ENCODE results near the gene QDPR. TPM values are rescaled to one million over a fixed set of nuclear protein-coding genes. Genes with fewer than 3 reads are reported as not detected.

The QDPR gene
- total RNA-seq, 2 donors from 2014 or later = 11.4 to 18.9 TPM

- Histone ChIP-seq H3K9me3 (no peaks in the 10 kb centered on the region), H3K36me3 (no peaks in the 10 kb centered on the region), H3K27ac (no peak overlapping the region), H3K4me1 (replicated peaks) (no peaks in the 10 kb centered on the region), H3K4me3 (no peak overlapping the region), H3K27me3 (replicated peaks; ENCODE audit: insufficient read depth) (no peaks in the 10 kb centered on the region)
- WGBS = 83% methylated on average over 10 of the region's 10 CpGs
- no peak for DNase-seq (ENCODE audit: low spot score)
- TF ChIP-seq POLR2AphosphoS5 (IDR thresholded peaks at IDR 0.05) (no peak), POLR2A (IDR thresholded peaks at IDR 0.05) (no peak)
- TF ChIP-seq, protein P1, sequence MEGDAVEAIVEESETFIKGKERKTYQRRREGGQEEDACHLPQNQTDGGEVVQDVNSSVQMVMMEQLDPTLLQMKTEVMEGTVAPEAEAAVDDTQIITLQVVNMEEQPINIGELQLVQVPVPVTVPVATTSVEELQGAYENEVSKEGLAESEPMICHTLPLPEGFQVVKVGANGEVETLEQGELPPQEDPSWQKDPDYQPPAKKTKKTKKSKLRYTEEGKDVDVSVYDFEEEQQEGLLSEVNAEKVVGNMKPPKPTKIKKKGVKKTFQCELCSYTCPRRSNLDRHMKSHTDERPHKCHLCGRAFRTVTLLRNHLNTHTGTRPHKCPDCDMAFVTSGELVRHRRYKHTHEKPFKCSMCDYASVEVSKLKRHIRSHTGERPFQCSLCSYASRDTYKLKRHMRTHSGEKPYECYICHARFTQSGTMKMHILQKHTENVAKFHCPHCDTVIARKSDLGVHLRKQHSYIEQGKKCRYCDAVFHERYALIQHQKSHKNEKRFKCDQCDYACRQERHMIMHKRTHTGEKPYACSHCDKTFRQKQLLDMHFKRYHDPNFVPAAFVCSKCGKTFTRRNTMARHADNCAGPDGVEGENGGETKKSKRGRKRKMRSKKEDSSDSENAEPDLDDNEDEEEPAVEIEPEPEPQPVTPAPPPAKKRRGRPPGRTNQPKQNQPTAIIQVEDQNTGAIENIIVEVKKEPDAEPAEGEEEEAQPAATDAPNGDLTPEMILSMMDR (IDR thresholded peaks at IDR 0.05) = no peak
- intact Hi-C loops (cut with DNase I) = no loop called here
Measured at GRCh38 chr4:17494258-17495190, 17.4 kb downstream of the QDPR start.

- no peaks in the 10 kb centered on the region for H3K4me1 ChIP-seq (replicated peaks)
- H3K4me3 ChIP-seq = no peak overlapping the region
- H3K36me3 ChIP-seq = peaks cover 0 to 5% of the 10 kb centered on the region in 2 donors
- 78% methylated on average over 4 of the region's 4 CpGs for WGBS
- DNase-seq (ENCODE audit: low spot score) = no peak
- H3K27ac ChIP-seq = no peak overlapping the region
- intact Hi-C loops (cut with DNase I) = no loop called here
- no peaks in the 10 kb centered on the region for H3K27me3 ChIP-seq (replicated peaks; ENCODE audit: insufficient read depth)
- TF ChIP-seq POLR2A (IDR thresholded peaks at IDR 0.05) = no peak
- TF ChIP-seq, protein P1 (IDR thresholded peaks at IDR 0.05) = no peak
- no peak for TF ChIP-seq POLR2AphosphoS5 (IDR thresholded peaks at IDR 0.05)
- no peaks in the 10 kb centered on the region for H3K9me3 ChIP-seq
Measured at GRCh38 chr4:17493619-17494018, 18.3 kb downstream of the QDPR start.

DNA sequence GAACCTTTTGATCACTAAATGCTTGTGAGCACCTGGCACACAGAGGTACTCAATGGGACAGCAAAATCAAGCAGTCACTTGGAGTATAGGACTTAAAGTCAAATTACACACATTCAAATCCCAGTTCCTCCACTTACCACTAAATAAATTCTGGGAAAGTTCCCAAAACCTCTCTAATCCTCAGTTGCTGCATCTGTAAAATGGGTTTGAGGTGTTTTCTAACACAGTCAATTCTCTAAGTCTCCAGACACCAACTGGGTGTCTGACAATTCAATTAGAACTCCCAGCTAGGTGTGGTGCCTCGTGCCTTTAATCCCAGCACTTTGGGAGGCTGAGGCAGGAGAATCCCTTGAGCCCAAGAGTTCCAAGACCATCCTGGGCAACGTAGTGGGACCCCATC is 19.0 kb downstream of the QDPR start:
- no peaks in the 10 kb centered on the region for H3K9me3 ChIP-seq
- DNase-seq (ENCODE audit: low spot score) = no peak
- no peaks in the 10 kb centered on the region for H3K4me1 ChIP-seq (replicated peaks)
- TF ChIP-seq POLR2AphosphoS5 (IDR thresholded peaks at IDR 0.05) (no peak), POLR2A (IDR thresholded peaks at IDR 0.05) (no peak)
- TF ChIP-seq, protein P1 (IDR thresholded peaks at IDR 0.05) = no peak
- H3K36me3 ChIP-seq = peaks cover 0 to 5% of the 10 kb centered on the region in 2 donors
- 100% methylated on average over 2 of the region's 2 CpGs for WGBS
- no peaks in the 10 kb centered on the region for H3K27me3 ChIP-seq (replicated peaks; ENCODE audit: insufficient read depth)
- intact Hi-C loops (cut with DNase I) = no loop called here
- H3K27ac ChIP-seq = no peak overlapping the region
- H3K4me3 ChIP-seq = no peak overlapping the region

DNA sequence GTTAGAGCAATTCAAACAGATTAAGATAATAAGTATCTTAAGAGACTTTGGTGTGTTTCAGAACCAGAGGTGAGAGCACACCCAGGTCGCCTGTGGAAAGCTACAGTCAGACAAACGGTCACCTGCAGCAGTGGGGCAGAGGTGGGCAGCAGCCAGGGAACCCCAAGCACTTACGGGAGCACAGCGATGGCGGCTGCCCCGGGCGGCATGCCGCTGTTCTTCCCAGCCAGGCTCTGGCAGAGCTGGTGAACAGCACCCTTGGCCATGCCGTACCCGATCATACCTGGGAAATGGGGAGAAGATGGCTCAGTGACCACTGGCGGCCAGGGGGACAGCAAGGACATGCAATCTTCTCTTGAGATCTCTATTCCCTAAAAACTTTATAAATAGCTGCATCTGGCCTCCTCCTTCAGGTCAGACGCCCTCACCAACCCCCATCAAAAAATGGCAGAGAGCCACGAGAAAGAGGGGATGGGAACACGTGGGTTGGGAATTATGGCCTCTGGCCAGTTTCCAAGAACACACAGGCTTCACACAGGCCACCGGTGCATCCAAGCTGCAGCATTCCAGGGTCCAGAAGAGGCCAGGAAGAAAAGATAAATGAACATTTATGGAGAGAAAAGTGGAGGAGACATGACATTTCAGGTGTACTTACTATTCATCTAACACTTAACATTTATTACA is 19.7 kb downstream of the QDPR start:
- intact Hi-C loops (cut with DNase I) = no loop called here
- Histone ChIP-seq H3K36me3 (peaks cover 0 to 5% of the 10 kb centered on the region in 2 donors), H3K4me3 (no peak overlapping the region), H3K27ac (no peak overlapping the region), H3K27me3 (replicated peaks; ENCODE audit: insufficient read depth) (no peaks in the 10 kb centered on the region), H3K9me3 (no peaks in the 10 kb centered on the region), H3K4me1 (replicated peaks) (no peaks in the 10 kb centered on the region)
- TF ChIP-seq POLR2AphosphoS5 (IDR thresholded peaks at IDR 0.05) (no peak), POLR2A (IDR thresholded peaks at IDR 0.05) (no peak)
- TF ChIP-seq, protein P1 (IDR thresholded peaks at IDR 0.05) = no peak
- WGBS = 75% methylated on average over 15 of the region's 15 CpGs
- DNase-seq (ENCODE audit: low spot score) = no peak
